Choroid plexus epithelial cell (primary cell): Measurements from ENCODE around the gene RAF1.

ENCODE experiments used
- DNase-seq: peaks from one replicate; pipeline ENCODE4 v3.0.0-alpha.2; 2010; ENCODE audit warnings: low read depth
- H3K4me3 ChIP-seq: 2 replicates; pipeline ENCODE4 v1.5.1; 2011; ENCODE audit warnings: low read depth, mild to moderate bottlenecking, control low read depth, low read length, moderate library complexity
- CTCF ChIP-seq: conservative IDR thresholded peaks from 2 replicates; pipeline ENCODE4 v1.5.1; 2011; ENCODE audit warnings: low read depth, mild to moderate bottlenecking, control low read depth, inconsistent platforms, low read length, moderate library complexity

RAF1 gene

GRCh38 chr3:12663936-12664908 is at the start of gene RAF1:
RAF1 (minus strand) TSS chr3:12664117; CDS start chr3:12618721, 45,396 bp downstream.
- peak; percentile 99 for DNase-seq
- TF ChIP-seq CTCF: no peak
- H3K4me3 ChIP-seq: peak within 1 kb of the TSS; percentile 96

GRCh38 chr3:12710062-12710461 is 46.1 kb upstream of the RAF1 start:
- no peak overlapping the region for H3K4me3 ChIP-seq
- DNase-seq: no peak
- no peak for TF ChIP-seq CTCF

- TF ChIP-seq CTCF: no peak
- DNase-seq: no peak
- H3K4me3 ChIP-seq: no peak overlapping the region
Observed at GRCh38 chr3:12709334-12709733, 45.4 kb upstream of the RAF1 start.

- H3K4me3 ChIP-seq: no peak overlapping the region
- peak; percentile 56 for TF ChIP-seq CTCF
- DNase-seq: peak; percentile 77
Observed at GRCh38 chr3:12708584-12709192, 44.8 kb upstream of the RAF1 start.

GRCh38 chr3:12707449-12707848 is 43.5 kb upstream of the RAF1 start:
- H3K4me3 ChIP-seq: no peak overlapping the region
- DNase-seq: peak; percentile 58
- TF ChIP-seq CTCF: peak; percentile 16

- peak; percentile 97 for TF ChIP-seq CTCF
- H3K4me3 ChIP-seq: no peak overlapping the region
- DNase-seq: peak; percentile 89
Observed at GRCh38 chr3:12706504-12707253, 42.8 kb upstream of the RAF1 start.
